SW480 (cell line): ENCODE results near the gene BOLA1.
"Not testable (repeated sequence)": the region's sequence is repeated elsewhere in the genome, so short reads cannot be mapped to it uniquely, and the experiment has no call there.

Experiments used
- DNase-seq: peaks from one replicate; pipeline ENCODE4 v3.0.0-alpha.2; 2016; ENCODE audit warnings: low spot score

Gene BOLA1

GRCh38 chr1:149887196-149887455, 12.2 kb upstream of the BOLA1 start:
- DNase-seq: not testable (repeated sequence)

GRCh38 chr1:149887456-149888246, 11.7 kb upstream of the BOLA1 start:
- DNase-seq: peak; percentile 99

- peak; percentile 82 for DNase-seq
These were observed 10.9 kb upstream of the BOLA1 start for GRCh38 chr1:149888247-149888998.

- DNase-seq: no peak
These were observed 10.4 kb upstream of the BOLA1 start for GRCh38 chr1:149888999-149889289.

GRCh38 chr1:149896575-149896974, 2.8 kb upstream of the BOLA1 start:
- no peak for DNase-seq

- DNase-seq: no peak
These were observed 4.6 kb downstream of the BOLA1 start for GRCh38 chr1:149903836-149904491.

GRCh38 chr1:149906570-149907075, 7.3 kb downstream of the BOLA1 start:
- DNase-seq: no peak

GRCh38 chr1:149914545-149914944, 15.2 kb downstream of the BOLA1 start:
- no peak for DNase-seq

GRCh38 chr1:149915429-149916192, 16.2 kb downstream of the BOLA1 start:
- DNase-seq: no peak

GRCh38 chr1:149916193-149916897, 17.0 kb downstream of the BOLA1 start:
- no peak for DNase-seq

GRCh38 chr1:149916898-149917252, 17.5 kb downstream of the BOLA1 start:
- no peak for DNase-seq

- DNase-seq: peak; percentile 18
These were observed 18.3 kb downstream of the BOLA1 start, which contains the start of gene SV2A for GRCh38 chr1:149917571-149918144. Gene SV2A, minus strand, starts transcription at chr1:149917844. Its CDS starts 4,004 bp downstream, at chr1:149913840.

GRCh38 chr1:149923626-149924025, 24.3 kb downstream of the BOLA1 start:
- DNase-seq: no peak

GRCh38 chr1:149925345-149925744, 26.0 kb downstream of the BOLA1 start:
- no peak for DNase-seq

- DNase-seq: no peak
These were observed 26.4 kb downstream of the BOLA1 start for GRCh38 chr1:149925751-149926150.

- no peak for DNase-seq
These were observed 26.9 kb downstream of the BOLA1 start for GRCh38 chr1:149926296-149926695.

- no peak for DNase-seq
These were observed 27.7 kb downstream of the BOLA1 start for GRCh38 chr1:149927056-149927562.

GRCh38 chr1:149927563-149928400, 28.4 kb downstream of the BOLA1 start, which contains the start of gene SF3B4:
Gene SF3B4, minus strand, starts transcription at chr1:149927803. Its CDS starts 44 bp downstream, at chr1:149927759.
- peak; percentile 94 for DNase-seq

GRCh38 chr1:149928401-149928724, 29.0 kb downstream of the BOLA1 start:
- DNase-seq: no peak

- DNase-seq: no peak
These were observed 30.5 kb downstream of the BOLA1 start for GRCh38 chr1:149929856-149930255.
